Left lung (tissue), 10 donors: ENCODE measurements around the gene SMARCA4. TPM values are rescaled to one million over a fixed set of nuclear protein-coding genes. Genes with fewer than 3 reads are reported as not detected.
A peak's percentile ranks its signal among the peaks of the same experiment; 100 is the strongest.
"Not testable (repeated sequence)": the region's sequence is repeated elsewhere in the genome, so short reads cannot be mapped to it uniquely, and the experiment has no call there.

ENCODE experiments used
- ATAC-seq: fragments of 200-7000 bp; cut with Tn5 transposase; one replicate; pipeline ENCODE4 v1.9.1; 2020; ENCODE audit warnings: moderate library complexity
- DNase-seq, 4 donors: peaks; one replicate each; pipeline ENCODE4 v3.0.0-alpha.2; 2013 to 2020
- H3K27ac ChIP-seq, 2 donors: fragments of 200-600 bp; sonication (generic) in 1 of 2; one replicate each; pipeline versions ENCODE4 v1.5.0 to v1.8.0; 2020 to 2021
- H3K27me3 ChIP-seq, 2 donors: fragments of 200-600 bp; sonication (generic) in 1 of 2; one replicate each; pipeline versions ENCODE4 v1.5.0 to v1.8.0; 2020 to 2021
- H3K36me3 ChIP-seq, 2 donors: fragments of 200-600 bp; sonication (generic) in 1 of 2; one replicate each; pipeline versions ENCODE4 v1.5.0 to v1.8.0; 2020 to 2021
- H3K4me1 ChIP-seq, 2 donors: fragments of 200-600 bp; one replicate each; pipeline ENCODE4 v1.8.0; 2021
- H3K4me3 ChIP-seq, 2 donors: fragments of 200-600 bp; sonication (generic) in 1 of 2; one replicate each; pipeline versions ENCODE4 v1.5.0 to v1.8.0; 2020 to 2021; ENCODE audit warnings: mild to moderate bottlenecking in 1 of 2
- H3K9me3 ChIP-seq, 2 donors: fragments of 200-600 bp; sonication (generic) in 1 of 2; one replicate each; pipeline versions ENCODE4 v1.5.0 to v1.8.0; 2020 to 2021
- CTCF ChIP-seq, 2 donors: fragments of 200-600 bp; sonication (generic) in 1 of 2; IDR thresholded peaks; one replicate each; pipeline versions ENCODE4 v1.5.0 to v1.8.0; 2021; ENCODE audit warnings: antibody characterized with exemption in 2 of 2
- intact Hi-C, 2 donors: fragments of 100-400 bp; cut with DNase I; formaldehyde crosslinking; loops; one replicate each; pipeline versions ENCODE4 v1.11.2 to v1.14.2; 2022
- polyA plus RNA-seq, 6 donors: library from polyadenylated mRNA; unstranded; fragments of 120-200 nt; gene quantifications; one replicate each; pipeline ENCODE4 v1.2.1, GENCODE V29; 2013; ENCODE audit not compliant: insufficient read length in 6 of 6
- total RNA-seq, 2 donors: library from RNA; stranded (reverse); fragmentation: NEBNext Ultra II Directional; extraction: Animal tissue kit (Norgen Biotek cat#: 25700); gene quantifications; one replicate each; pipeline ENCODE4 v1.2.1, GENCODE V29; 2021
- donor health status: DM: no; HTN: yes; CAD: no.
- donor health status: DM: no; HTN: no; CAD: no.

SMARCA4 gene
- total and polyA plus RNA-seq, 8 donors = 98.3 to 168 (median 151) TPM

GRCh38 chr19:11088506-11089253 lies 127.8 kb downstream of the SMARCA4 start:
- Histone ChIP-seq H3K4me3 (peak overlapping the region; percentile 57 to 75), H3K4me1 (peaks cover 30 to 64% of the 10 kb centered on the region in 2 donors), H3K36me3 (peaks cover 0 to 4% of the 10 kb centered on the region in 2 donors), H3K27me3 (no peaks in the 10 kb centered on the region), H3K27ac (peak overlapping the region; percentile 98 to 99), H3K9me3 (no peaks in the 10 kb centered on the region)
- DNase-seq (peak in 1 of 4 donors; percentile 78), ATAC-seq (no peak)
- intact Hi-C loops = no loop called here
- no peak for TF ChIP-seq CTCF (IDR thresholded peaks at IDR 0.05)

- Histone ChIP-seq H3K27me3 (no peaks in the 10 kb centered on the region), H3K4me1 (peaks cover 37 to 72% of the 10 kb centered on the region in 2 donors), H3K27ac (peak within 1 kb of the TSS; percentile 98 to 99), H3K36me3 (peaks cover 0 to 11% of the 10 kb centered on the region in 2 donors), H3K4me3 (peak within 1 kb of the TSS; percentile 57 to 75), H3K9me3 (no peaks in the 10 kb centered on the region)
- ATAC-seq (peak; percentile 64), DNase-seq (peak; percentile 85 to 95 (median 88))
- no peak for TF ChIP-seq CTCF (IDR thresholded peaks at IDR 0.05)
- intact Hi-C loops = no loop called here
These were observed 128.6 kb downstream of the SMARCA4 start, which contains the start of gene LDLR for GRCh38 chr19:11089254-11090013. LDLR (plus strand) TSS chr19:11089463; CDS start chr19:11089549, 86 bp downstream.

GRCh38 chr19:11090014-11090263 lies 129.1 kb downstream of the SMARCA4 start:
- ATAC-seq = peak; percentile 0
- intact Hi-C loops = not testable (repeated sequence)

GRCh38 chr19:11090264-11090996 lies 129.6 kb downstream of the SMARCA4 start:
- Histone ChIP-seq H3K4me1 (peaks cover 37 to 75% of the 10 kb centered on the region in 2 donors), H3K9me3 (no peaks in the 10 kb centered on the region), H3K36me3 (peaks cover 0 to 19% of the 10 kb centered on the region in 2 donors), H3K27me3 (no peaks in the 10 kb centered on the region), H3K27ac (peak overlapping the region; percentile 98 to 99), H3K4me3 (peak overlapping the region; percentile 57 to 75)
- peak; percentile 87 to 99 (median 98) for DNase-seq
- intact Hi-C loops = no loop called here
- ATAC-seq = peak; percentile 76
- TF ChIP-seq CTCF (IDR thresholded peaks at IDR 0.05) = no peak

More at GRCh38 chr19:11090014-11090263, 129.1 kb downstream of the SMARCA4 start:
- H3K9me3 ChIP-seq, DNase-seq, H3K27me3 ChIP-seq: not testable (repeated sequence)
- Histone ChIP-seq H3K36me3 (peaks cover 0 to 15% of the 10 kb centered on the region in 2 donors), H3K27ac (peak overlapping the region; percentile 98 to 99), H3K4me1 (peaks cover 39 to 75% of the 10 kb centered on the region in 2 donors), H3K4me3 (peak overlapping the region; percentile 57 to 75)

GRCh38 chr19:11090997-11091702 lies 130.3 kb downstream of the SMARCA4 start:
- Histone ChIP-seq H3K4me1 (peaks cover 39 to 75% of the 10 kb centered on the region in 2 donors), H3K36me3 (peaks cover 0 to 26% of the 10 kb centered on the region in 2 donors), H3K4me3 (peak overlapping the region; percentile 57 to 75), H3K27me3 (no peaks in the 10 kb centered on the region), H3K9me3 (no peaks in the 10 kb centered on the region), H3K27ac (peak overlapping the region; percentile 98 to 99)
- no peak for ATAC-seq
- DNase-seq = peak in 1 of 4 donors; percentile 22
- intact Hi-C loops = no loop called here
- TF ChIP-seq CTCF (IDR thresholded peaks at IDR 0.05) = no peak
